Measurements from ENCODE around the gene AP3S2. TPM values are rescaled to one million over a fixed set of nuclear protein-coding genes. Genes with fewer than 3 reads are reported as not detected.

Gene AP3S2
- polyA plus RNA-seq, 1 donor (not counting 4 experiments of a cell fraction or from before 2014, with no cell fraction given), result 34.6 TPM

- dilution Hi-C loops (cut with MboI; ENCODE audit: extremely low pct_ligation_motif_present, low sequenced_read_pairs), result no loop called here
- no peak overlapping the region for H3K27ac ChIP-seq (ENCODE audit: control insufficient read depth, insufficient read depth, low read length)
These were observed 97.8 kb downstream of the AP3S2 start for GRCh38 chr15:89795996-89796395.

GRCh38 chr15:89794627-89795241 lies 99.1 kb downstream of the AP3S2 start:
- Histone ChIP-seq H3K9me1 (ENCODE audit: control insufficient read depth, extremely low read depth, insufficient read depth, low read length) (no peaks in the 10 kb centered on the region), H3K4me1 (ENCODE audit: control insufficient read depth, extremely low read depth, insufficient read depth, low read length) (no peaks in the 10 kb centered on the region), H3K27ac (ENCODE audit: control insufficient read depth, insufficient read depth, low read length) (no peak overlapping the region), H3K4me2 (ENCODE audit: control insufficient read depth, extremely low read depth, insufficient read depth, low read depth, low read length) (no peak overlapping the region), H3K27me3 (ENCODE audit: control insufficient read depth, extremely low read depth, insufficient read depth, low read length) (no peaks in the 10 kb centered on the region), H4K20me1 (ENCODE audit: control insufficient read depth, extremely low read depth, insufficient read depth, low read length) (no peaks in the 10 kb centered on the region), H3K36me3 (ENCODE audit: control insufficient read depth in 2 of 2, extremely low read depth in 1 of 2, insufficient read depth in 2 of 2, low read length in 2 of 2) (no peaks in the 10 kb centered on the region), H3K9ac (ENCODE audit: control insufficient read depth, extremely low read depth, insufficient read depth, low read length) (no peak overlapping the region), H3K4me3 (ENCODE audit: control insufficient read depth in 2 of 3, extremely low read depth in 1 of 3, insufficient read depth in 2 of 3, low read depth in 1 of 3, low read length in 3 of 3) (no peak overlapping the region), H3K9me3 (ENCODE audit: control insufficient read depth, low read depth, low read length) (no peaks in the 10 kb centered on the region), H2AFZ (ENCODE audit: control insufficient read depth, low read length) (no peak overlapping the region), H3K79me2 (ENCODE audit: control insufficient read depth, insufficient read depth, low read length) (no peaks in the 10 kb centered on the region)
- no peak for TF ChIP-seq EZH2 (IDR thresholded peaks at IDR 0.05; ENCODE audit: low read length)
- no peak for TF ChIP-seq CTCF (optimal IDR thresholded peaks at IDR 0.05 in 1 of 3, IDR thresholded peaks at IDR 0.05 in 1 of 3, conservative IDR thresholded peaks at IDR 0.05 in 1 of 3; ENCODE audit: extremely low read depth in 1 of 3, insufficient read depth in 2 of 3, low read length in 3 of 3)
- dilution Hi-C loops (cut with MboI; ENCODE audit: extremely low pct_ligation_motif_present, low sequenced_read_pairs), result no loop called here
- FAIRE-seq (no peak), DNase-seq (ENCODE audit: low read depth, low spot score) (no peak)

More at GRCh38 chr15:89795996-89796395, 97.8 kb downstream of the AP3S2 start:
- H3K36me3 ChIP-seq (ENCODE audit: control insufficient read depth in 2 of 2, extremely low read depth in 1 of 2, insufficient read depth in 2 of 2, low read length in 2 of 2), result no peaks in the 10 kb centered on the region
- no peaks in the 10 kb centered on the region for H3K9me1 ChIP-seq (ENCODE audit: control insufficient read depth, extremely low read depth, insufficient read depth, low read length)
- no peak overlapping the region for H3K4me2 ChIP-seq (ENCODE audit: control insufficient read depth, extremely low read depth, insufficient read depth, low read depth, low read length)
- H2AFZ ChIP-seq (ENCODE audit: control insufficient read depth, low read length), result no peak overlapping the region
- no peaks in the 10 kb centered on the region for H3K27me3 ChIP-seq (ENCODE audit: control insufficient read depth, extremely low read depth, insufficient read depth, low read length)
- H3K4me1 ChIP-seq (ENCODE audit: control insufficient read depth, extremely low read depth, insufficient read depth, low read length), result no peaks in the 10 kb centered on the region
- H4K20me1 ChIP-seq (ENCODE audit: control insufficient read depth, extremely low read depth, insufficient read depth, low read length), result no peaks in the 10 kb centered on the region
- H3K4me3 ChIP-seq (ENCODE audit: control insufficient read depth in 2 of 3, extremely low read depth in 1 of 3, insufficient read depth in 2 of 3, low read depth in 1 of 3, low read length in 3 of 3), result no peak overlapping the region
- FAIRE-seq, result no peak
- TF ChIP-seq EZH2 (IDR thresholded peaks at IDR 0.05; ENCODE audit: low read length) (no peak), CTCF (optimal IDR thresholded peaks at IDR 0.05 in 1 of 3, IDR thresholded peaks at IDR 0.05 in 1 of 3, conservative IDR thresholded peaks at IDR 0.05 in 1 of 3; ENCODE audit: extremely low read depth in 1 of 3, insufficient read depth in 2 of 3, low read length in 3 of 3) (no peak)
- H3K9me3 ChIP-seq (ENCODE audit: control insufficient read depth, low read depth, low read length), result no peaks in the 10 kb centered on the region
- no peaks in the 10 kb centered on the region for H3K79me2 ChIP-seq (ENCODE audit: control insufficient read depth, insufficient read depth, low read length)
- DNase-seq (ENCODE audit: low read depth, low spot score), result no peak
- H3K9ac ChIP-seq (ENCODE audit: control insufficient read depth, extremely low read depth, insufficient read depth, low read length), result no peak overlapping the region
